ENCODE results near the gene KRT25.

KRT25 gene

DNA sequence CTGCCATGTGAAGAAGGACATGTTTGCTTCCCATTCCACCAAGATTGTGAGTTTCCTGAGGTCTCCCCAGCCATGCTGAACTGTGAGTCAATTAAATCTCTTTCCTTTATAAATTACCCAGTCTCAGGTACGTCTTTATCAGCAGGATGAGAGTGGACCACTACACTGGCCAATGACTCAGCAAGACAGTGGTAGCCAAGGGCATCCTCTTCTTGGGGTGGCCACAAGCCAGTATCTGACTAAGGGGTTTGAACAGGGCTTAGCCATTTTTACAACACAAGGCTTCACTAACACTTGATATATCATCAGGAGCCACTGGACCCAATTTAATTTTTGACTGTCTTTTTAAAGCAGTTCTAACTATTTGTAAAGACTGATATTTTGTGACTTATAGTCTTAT is 30.5 kb downstream of the KRT25 start:
- Histone ChIP-seq H3K4me3 (ENCODE audit: low read depth in 1 of 2, low read length in 1 of 2) (no peak overlapping the region), H3K27me3 (peaks cover 89% of the 10 kb centered on the region), H3K4me1 (ENCODE audit: control insufficient read depth in 1 of 2, insufficient read depth in 1 of 2, low read depth in 1 of 2, low read length in 1 of 2) (no peaks in the 10 kb centered on the region), H3K36me3 (no peaks in the 10 kb centered on the region), H3K9me3 (no peaks in the 10 kb centered on the region), H3K27ac (no peak overlapping the region)
- TF ChIP-seq, protein P1, sequence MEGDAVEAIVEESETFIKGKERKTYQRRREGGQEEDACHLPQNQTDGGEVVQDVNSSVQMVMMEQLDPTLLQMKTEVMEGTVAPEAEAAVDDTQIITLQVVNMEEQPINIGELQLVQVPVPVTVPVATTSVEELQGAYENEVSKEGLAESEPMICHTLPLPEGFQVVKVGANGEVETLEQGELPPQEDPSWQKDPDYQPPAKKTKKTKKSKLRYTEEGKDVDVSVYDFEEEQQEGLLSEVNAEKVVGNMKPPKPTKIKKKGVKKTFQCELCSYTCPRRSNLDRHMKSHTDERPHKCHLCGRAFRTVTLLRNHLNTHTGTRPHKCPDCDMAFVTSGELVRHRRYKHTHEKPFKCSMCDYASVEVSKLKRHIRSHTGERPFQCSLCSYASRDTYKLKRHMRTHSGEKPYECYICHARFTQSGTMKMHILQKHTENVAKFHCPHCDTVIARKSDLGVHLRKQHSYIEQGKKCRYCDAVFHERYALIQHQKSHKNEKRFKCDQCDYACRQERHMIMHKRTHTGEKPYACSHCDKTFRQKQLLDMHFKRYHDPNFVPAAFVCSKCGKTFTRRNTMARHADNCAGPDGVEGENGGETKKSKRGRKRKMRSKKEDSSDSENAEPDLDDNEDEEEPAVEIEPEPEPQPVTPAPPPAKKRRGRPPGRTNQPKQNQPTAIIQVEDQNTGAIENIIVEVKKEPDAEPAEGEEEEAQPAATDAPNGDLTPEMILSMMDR (IDR thresholded peaks at IDR 0.05), result no peak

DNA sequence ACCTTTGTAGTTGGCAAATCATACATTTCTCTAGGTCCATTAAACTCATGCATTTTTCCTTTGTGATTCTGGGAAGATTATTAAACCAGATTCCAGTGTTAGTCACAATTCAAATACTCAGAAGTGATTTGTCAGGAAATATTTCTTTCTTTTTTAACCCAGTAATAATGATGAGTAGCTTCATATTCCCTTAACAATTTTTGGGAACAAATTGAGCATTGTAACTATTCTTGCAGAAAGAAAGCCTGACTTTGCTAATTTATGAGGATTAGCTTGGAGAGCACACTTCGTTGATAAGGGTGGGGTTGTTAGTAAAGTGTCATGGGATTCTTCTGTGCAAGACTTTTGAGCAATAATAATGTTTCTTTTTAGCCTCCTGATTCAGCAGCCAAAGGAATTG is 32.9 kb downstream of the KRT25 start:
- no peaks in the 10 kb centered on the region for H3K9me3 ChIP-seq
- no peak overlapping the region for H3K4me3 ChIP-seq (ENCODE audit: low read depth in 1 of 2, low read length in 1 of 2)
- H3K27me3 ChIP-seq, result peaks cover 92% of the 10 kb centered on the region
- no peaks in the 10 kb centered on the region for H3K36me3 ChIP-seq
- TF ChIP-seq, protein P1 (IDR thresholded peaks at IDR 0.05), result no peak
- H3K4me1 ChIP-seq (ENCODE audit: control insufficient read depth in 1 of 2, insufficient read depth in 1 of 2, low read depth in 1 of 2, low read length in 1 of 2), result no peaks in the 10 kb centered on the region
- H3K27ac ChIP-seq, result no peak overlapping the region

DNA sequence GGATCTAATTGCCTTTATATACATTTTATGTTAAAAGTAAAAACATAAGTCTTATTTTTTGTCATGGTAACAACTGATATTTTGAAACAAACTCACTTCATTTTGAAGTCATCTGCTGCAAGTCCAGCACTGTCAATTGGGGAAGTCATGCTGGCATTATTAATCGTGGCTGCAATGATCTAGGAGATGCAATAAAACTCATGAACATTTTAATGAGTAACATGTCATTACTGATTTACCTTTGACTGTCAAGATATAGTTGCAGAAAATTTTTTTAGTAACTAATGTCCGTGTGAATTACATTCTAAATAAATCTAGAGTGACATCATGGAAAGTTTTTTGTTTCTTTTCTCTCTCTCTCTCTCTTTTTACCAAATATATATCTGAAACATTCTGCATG is 34.2 kb downstream of the KRT25 start:
- Histone ChIP-seq H3K36me3 (no peaks in the 10 kb centered on the region), H3K27ac (no peak overlapping the region), H3K4me1 (ENCODE audit: control insufficient read depth in 1 of 2, insufficient read depth in 1 of 2, low read depth in 1 of 2, low read length in 1 of 2) (no peaks in the 10 kb centered on the region), H3K9me3 (no peaks in the 10 kb centered on the region), H3K27me3 (peaks cover 90% of the 10 kb centered on the region), H3K4me3 (ENCODE audit: low read depth in 1 of 2, low read length in 1 of 2) (no peak overlapping the region)
- TF ChIP-seq, protein P1 (IDR thresholded peaks at IDR 0.05), result no peak

DNA sequence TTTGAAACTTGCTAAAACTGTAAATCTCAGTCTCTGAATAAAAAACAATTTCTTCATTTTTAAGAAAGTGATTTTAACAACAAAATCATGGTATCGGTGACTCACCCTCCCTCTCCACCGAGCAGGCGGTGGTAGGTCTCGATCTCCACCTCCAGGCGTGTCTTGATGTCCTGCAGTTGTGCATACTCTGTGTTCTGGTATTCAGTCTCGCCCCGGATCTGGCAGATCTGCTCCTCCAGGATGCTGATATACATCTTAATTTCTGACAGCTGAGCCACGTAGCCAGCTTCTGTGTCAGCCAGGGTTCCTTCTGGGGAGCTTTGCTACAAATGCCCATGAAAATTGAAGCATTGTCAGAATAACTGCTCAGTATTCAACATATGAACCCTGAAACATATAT is 36.2 kb downstream of the KRT25 start:
- TF ChIP-seq, protein P1 (IDR thresholded peaks at IDR 0.05), result no peak
- no peak overlapping the region for H3K27ac ChIP-seq
- H3K27me3 ChIP-seq, result peaks cover 88% of the 10 kb centered on the region
- H3K4me3 ChIP-seq (ENCODE audit: low read depth in 1 of 2, low read length in 1 of 2), result no peak overlapping the region
- no peaks in the 10 kb centered on the region for H3K36me3 ChIP-seq
- no peaks in the 10 kb centered on the region for H3K9me3 ChIP-seq
- H3K4me1 ChIP-seq (ENCODE audit: control insufficient read depth in 1 of 2, insufficient read depth in 1 of 2, low read depth in 1 of 2, low read length in 1 of 2), result no peaks in the 10 kb centered on the region

DNA sequence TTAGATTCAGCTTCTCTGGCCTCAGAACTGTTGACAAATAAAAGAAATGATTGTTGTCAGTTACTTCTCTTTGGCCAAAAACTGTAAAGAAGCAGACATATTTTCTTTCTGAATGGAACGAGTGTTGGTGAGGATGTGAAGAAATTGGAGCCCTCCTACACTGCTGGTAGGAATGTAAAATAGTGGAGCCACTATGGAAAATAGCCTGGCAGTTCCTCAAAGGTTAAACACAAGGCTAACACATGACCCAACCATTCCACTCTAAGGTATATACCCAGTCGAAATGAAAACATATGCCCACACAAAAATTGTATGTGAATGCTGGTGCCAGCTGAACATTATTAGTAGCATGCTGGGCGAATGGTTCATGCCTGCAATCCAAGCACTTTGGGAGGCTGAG is 37.4 kb downstream of the KRT25 start:
- no peak overlapping the region for H3K27ac ChIP-seq
- H3K4me1 ChIP-seq (ENCODE audit: control insufficient read depth in 1 of 2, insufficient read depth in 1 of 2, low read depth in 1 of 2, low read length in 1 of 2), result no peaks in the 10 kb centered on the region
- H3K36me3 ChIP-seq, result no peaks in the 10 kb centered on the region
- TF ChIP-seq, protein P1 (IDR thresholded peaks at IDR 0.05), result no peak
- peaks cover 84% of the 10 kb centered on the region for H3K27me3 ChIP-seq
- no peaks in the 10 kb centered on the region for H3K9me3 ChIP-seq
- no peak overlapping the region for H3K4me3 ChIP-seq (ENCODE audit: low read depth in 1 of 2, low read length in 1 of 2)

DNA sequence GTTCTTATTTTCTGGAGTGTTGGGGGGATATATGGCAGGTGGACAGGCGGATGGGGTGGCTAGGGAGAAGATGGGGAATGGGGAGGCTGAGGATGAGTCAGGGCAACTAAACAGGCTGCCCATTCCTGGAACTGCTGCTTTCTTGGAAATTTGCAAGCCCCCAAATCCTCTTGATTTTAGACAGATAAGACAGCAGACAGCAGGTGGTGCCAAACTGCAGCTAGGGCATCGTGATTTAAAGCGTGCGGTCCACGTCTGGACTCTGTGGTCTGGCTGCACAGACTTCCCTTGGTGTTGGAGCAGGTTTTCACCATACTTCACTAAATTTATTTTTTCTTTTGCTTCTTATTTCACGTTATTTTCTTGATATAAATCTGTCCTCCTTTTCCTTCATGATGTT is 40.7 kb downstream of the KRT25 start:
- Histone ChIP-seq H3K36me3 (no peaks in the 10 kb centered on the region), H3K4me3 (ENCODE audit: low read depth in 1 of 2, low read length in 1 of 2) (no peak overlapping the region), H3K27me3 (peaks cover 72% of the 10 kb centered on the region), H3K9me3 (no peaks in the 10 kb centered on the region), H3K27ac (no peak overlapping the region), H3K4me1 (ENCODE audit: control insufficient read depth in 1 of 2, insufficient read depth in 1 of 2, low read depth in 1 of 2, low read length in 1 of 2) (no peaks in the 10 kb centered on the region)
- TF ChIP-seq, protein P1 (IDR thresholded peaks at IDR 0.05), result no peak
